Astrocyte (in vitro differentiated cells and primary cell): ENCODE data around the gene CACNA1C. TPM values are rescaled to one million over a fixed set of nuclear protein-coding genes. Genes with fewer than 3 reads are reported as not detected.

Experiments
- DNase-seq: peaks from one replicate; pipeline ENCODE4 v3.0.0-alpha.2; 2010; ENCODE audit warnings: low read depth
- FAIRE-seq: peaks from 2 replicates; lab custom pipeline; 2011; peaks lifted over from hg19 to GRCh38; lab: Jason Lieb, UNC
- H2AFZ ChIP-seq: 2 replicates; pipeline ENCODE4 v1.6.0; 2012; ENCODE audit warnings: low read depth, low read length, inconsistent platforms
- H3K27ac ChIP-seq: 2 replicates; pipeline ENCODE4 v1.5.1; 2011; ENCODE audit warnings: low read depth, low read length, inconsistent platforms
- H3K27me3 ChIP-seq: 2 replicates; pipeline ENCODE4 v1.6.0; 2011; ENCODE audit warnings: low read length, inconsistent platforms; ENCODE audit not compliant: insufficient read depth
- H3K36me3 ChIP-seq: 2 replicates; pipeline ENCODE4 v1.5.1; 2011; ENCODE audit warnings: low read length, inconsistent platforms; ENCODE audit not compliant: insufficient read depth
- H3K4me1 ChIP-seq: 2 replicates; pipeline ENCODE4 v1.5.1; 2011; ENCODE audit warnings: low read length, inconsistent platforms; ENCODE audit not compliant: insufficient read depth
- H3K4me2 ChIP-seq: 2 replicates; pipeline ENCODE4 v1.6.0; 2012; ENCODE audit warnings: low read length, inconsistent platforms
- H3K4me3 ChIP-seq: 2 replicates; pipeline ENCODE4 v1.5.1; 2011; ENCODE audit warnings: low read depth, mild to moderate bottlenecking, low read length, inconsistent platforms; ENCODE audit not compliant: insufficient read depth
- H3K79me2 ChIP-seq: 2 replicates; pipeline ENCODE4 v1.6.0; 2012; ENCODE audit warnings: mild to moderate bottlenecking, low read length, inconsistent platforms; ENCODE audit not compliant: insufficient read depth
- H3K9ac ChIP-seq: 2 replicates; pipeline ENCODE4 v1.6.0; 2012; ENCODE audit warnings: mild to moderate bottlenecking, low read length, inconsistent platforms
- H3K9me3 ChIP-seq: 2 replicates; pipeline ENCODE4 v1.5.1; 2012; ENCODE audit warnings: low read depth, mild to moderate bottlenecking, low read length, inconsistent platforms; ENCODE audit not compliant: insufficient read depth
- H4K20me1 ChIP-seq: 2 replicates; pipeline ENCODE4 v1.6.0; 2012; ENCODE audit warnings: low read length, inconsistent platforms; ENCODE audit not compliant: insufficient read depth
- H3K27ac Mint-ChIP-seq: one replicate; pipeline ENCODE4 v1.8.0; 2021; ENCODE audit warnings: mild to moderate bottlenecking, mixed read lengths; ENCODE audit not compliant: unreplicated experiment
- H3K27me3 Mint-ChIP-seq: one replicate; pipeline ENCODE4 v1.8.0; 2021; ENCODE audit warnings: low read depth, mixed read lengths; ENCODE audit not compliant: unreplicated experiment
- H3K36me3 Mint-ChIP-seq: one replicate; pipeline ENCODE4 v1.8.0; 2021; ENCODE audit warnings: low read depth, mixed read lengths; ENCODE audit not compliant: unreplicated experiment
- H3K4me1 Mint-ChIP-seq: one replicate; pipeline ENCODE4 v1.8.0; 2021; ENCODE audit warnings: low read depth, mixed read lengths; ENCODE audit not compliant: unreplicated experiment
- H3K4me3 Mint-ChIP-seq: one replicate; pipeline ENCODE4 v1.8.0; 2021; ENCODE audit warnings: mild to moderate bottlenecking, moderate library complexity, mixed read lengths; ENCODE audit not compliant: unreplicated experiment
- H3K9me3 Mint-ChIP-seq: one replicate; pipeline ENCODE4 v1.8.0; 2021; ENCODE audit warnings: mild to moderate bottlenecking, mixed read lengths; ENCODE audit not compliant: unreplicated experiment
- CTCF ChIP-seq: IDR thresholded peaks from 2 replicates; pipeline ENCODE4 v1.5.1; 2011; ENCODE audit warnings: low read depth, mild to moderate bottlenecking, inconsistent platforms, low read length, moderate library complexity; ENCODE audit not compliant: insufficient read depth
- EZH2 ChIP-seq: IDR thresholded peaks from 2 replicates; pipeline ENCODE4 v1.6.1; 2012; ENCODE audit warnings: mild to moderate bottlenecking, low read length, inconsistent platforms; ENCODE audit not compliant: insufficient read depth
- total RNA-seq: library from RNA; stranded (reverse); gene quantifications from 2 replicates; pipeline ENCODE4 v1.2.1, GENCODE V29; 2021

CACNA1C gene
- total RNA-seq, 1 donor from 2014 or later = 2.1 TPM

- Mint-ChIP-seq H3K4me1 (peaks cover 19% of the 10 kb centered on the region), H3K9me3 (no peaks in the 10 kb centered on the region), H3K27me3 (peaks cover 34% of the 10 kb centered on the region), H3K36me3 (peaks cover 3% of the 10 kb centered on the region), H3K4me3 (no peak overlapping the region), H3K27ac (no peak overlapping the region)
- no peaks in the 10 kb centered on the region for H4K20me1 ChIP-seq
- H2AFZ ChIP-seq = no peak overlapping the region
- no peaks in the 10 kb centered on the region for H3K27me3 ChIP-seq
- H3K4me2 ChIP-seq = no peak overlapping the region
- no peaks in the 10 kb centered on the region for H3K9me3 ChIP-seq
- H3K27ac ChIP-seq = no peak overlapping the region
- no peaks in the 10 kb centered on the region for H3K79me2 ChIP-seq
- no peak for TF ChIP-seq CTCF
- TF ChIP-seq EZH2 = no peak
- peaks cover 14% of the 10 kb centered on the region for H3K4me1 ChIP-seq
- no peaks in the 10 kb centered on the region for H3K36me3 ChIP-seq
- H3K4me3 ChIP-seq = no peak overlapping the region
- no peak overlapping the region for H3K9ac ChIP-seq
- DNase-seq (no peak), FAIRE-seq (no peak)
Observed at GRCh38 chr12:2289525-2289924, 236.7 kb downstream of the CACNA1C start.

GRCh38 chr12:2290091-2290490 lies 237.3 kb downstream of the CACNA1C start:
- DNase-seq (no peak), FAIRE-seq (no peak)
- H3K4me3 ChIP-seq = no peak overlapping the region
- H3K9ac ChIP-seq = no peak overlapping the region
- Mint-ChIP-seq H3K9me3 (no peaks in the 10 kb centered on the region), H3K4me1 (peaks cover 25% of the 10 kb centered on the region), H3K27ac (no peak overlapping the region), H3K27me3 (peaks cover 34% of the 10 kb centered on the region), H3K4me3 (no peak overlapping the region), H3K36me3 (peaks cover 3% of the 10 kb centered on the region)
- H3K79me2 ChIP-seq = no peaks in the 10 kb centered on the region
- no peaks in the 10 kb centered on the region for H3K9me3 ChIP-seq
- no peaks in the 10 kb centered on the region for H3K36me3 ChIP-seq
- no peak overlapping the region for H2AFZ ChIP-seq
- no peaks in the 10 kb centered on the region for H3K27me3 ChIP-seq
- TF ChIP-seq CTCF (no peak), EZH2 (no peak)
- H4K20me1 ChIP-seq = no peaks in the 10 kb centered on the region
- peaks cover 8% of the 10 kb centered on the region for H3K4me1 ChIP-seq
- H3K4me2 ChIP-seq = no peak overlapping the region
- no peak overlapping the region for H3K27ac ChIP-seq

DNA sequence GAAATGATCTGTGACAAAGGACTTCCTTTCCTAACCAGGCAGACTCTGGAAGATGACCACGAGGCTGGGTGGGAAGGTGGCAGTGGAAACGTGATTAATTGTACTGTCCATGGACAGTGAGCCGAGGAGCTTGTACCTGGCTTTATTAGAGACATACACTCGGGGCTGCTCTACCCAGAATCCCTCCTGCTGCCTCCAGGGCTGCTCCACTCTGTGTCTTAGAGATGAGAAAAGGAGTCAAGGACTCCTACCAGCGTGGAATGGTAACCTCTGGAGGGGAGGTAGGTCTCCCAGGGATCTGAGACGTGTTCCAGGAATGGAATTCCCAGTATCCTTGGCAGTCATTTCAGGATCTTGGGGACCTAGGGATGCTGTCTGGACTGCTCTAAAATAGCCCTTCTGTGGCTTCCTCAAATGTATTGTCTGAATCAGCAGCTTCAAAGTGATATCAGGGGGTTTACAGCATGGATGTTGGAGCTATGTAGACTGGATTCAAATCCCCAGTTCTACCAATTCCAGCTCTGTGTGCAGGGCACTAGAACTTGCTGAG lies 237.8 kb downstream of the CACNA1C start:
- no peaks in the 10 kb centered on the region for H3K9me3 ChIP-seq
- TF ChIP-seq CTCF (no peak), EZH2 (no peak)
- H3K4me2 ChIP-seq = no peak overlapping the region
- no peak overlapping the region for H3K27ac Mint-ChIP-seq
- H3K27ac ChIP-seq = no peak overlapping the region
- H2AFZ ChIP-seq = no peak overlapping the region
- no peak overlapping the region for H3K4me3 Mint-ChIP-seq
- DNase-seq (no peak), FAIRE-seq (no peak)
- peaks cover 31% of the 10 kb centered on the region for H3K27me3 Mint-ChIP-seq
- H3K4me1 Mint-ChIP-seq = peaks cover 26% of the 10 kb centered on the region
- no peaks in the 10 kb centered on the region for H3K36me3 ChIP-seq
- H3K36me3 Mint-ChIP-seq = peaks cover under 1% of the 10 kb centered on the region
- H3K27me3 ChIP-seq = no peaks in the 10 kb centered on the region
- no peaks in the 10 kb centered on the region for H3K9me3 Mint-ChIP-seq
- H3K79me2 ChIP-seq = no peaks in the 10 kb centered on the region
- H3K4me3 ChIP-seq = no peak overlapping the region
- H4K20me1 ChIP-seq = no peaks in the 10 kb centered on the region
- H3K4me1 ChIP-seq = peaks cover 8% of the 10 kb centered on the region
- no peak overlapping the region for H3K9ac ChIP-seq
